Anterior cingulate cortex (tissue), 58 donors: ENCODE results near the gene RNF213.
"Not testable (repeated sequence)": the region's sequence is repeated elsewhere in the genome, so short reads cannot be mapped to it uniquely, and the experiment has no call there.

Experiments used
- DNase-seq, 58 donors: peaks; one replicate each; lab custom pipeline; 2025; lab: John Stamatoyannopoulos, UW

The RNF213 gene

DNA sequence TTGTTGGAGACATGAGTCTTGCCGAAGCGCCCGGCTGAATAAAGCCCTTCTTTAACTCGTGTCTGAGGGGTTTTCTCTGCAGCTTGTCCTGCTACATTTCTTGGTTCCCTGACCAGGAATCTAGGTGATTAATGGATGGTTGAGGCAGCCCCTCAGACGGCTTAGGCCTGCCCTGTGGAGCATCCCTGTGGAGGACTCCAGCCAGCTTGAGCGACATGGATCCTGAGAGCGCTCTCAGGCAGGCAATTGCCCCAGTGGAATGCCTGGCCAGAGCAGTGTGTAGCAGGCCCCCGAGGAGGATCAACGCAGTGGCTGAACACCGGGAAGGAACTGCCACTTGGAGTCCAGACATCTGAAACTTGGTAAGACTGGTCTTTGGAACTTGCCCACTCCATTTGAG, 137.0 kb downstream of the RNF213 start:
- no peak for DNase-seq

DNA sequence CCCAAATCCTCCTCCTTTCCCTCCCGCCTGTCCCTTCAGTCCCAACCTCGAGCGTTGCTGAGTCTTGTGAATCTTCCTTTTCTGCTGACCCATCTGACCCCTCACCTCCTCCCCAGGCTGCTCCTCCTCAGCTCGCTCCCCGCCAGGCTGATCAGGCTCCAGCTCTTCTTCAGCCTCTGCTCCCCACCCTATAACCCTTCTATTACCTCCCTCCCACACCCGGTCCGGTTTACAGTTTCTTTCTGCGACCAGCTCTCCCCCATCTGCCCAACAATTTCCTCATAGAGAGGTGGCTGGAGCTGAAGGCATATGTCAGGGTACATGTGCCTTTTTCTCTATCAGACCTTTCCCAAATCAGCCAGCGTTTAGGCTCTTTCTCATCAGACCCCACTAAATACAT, 140.4 kb downstream of the RNF213 start:
- DNase-seq, result not testable (repeated sequence)

DNA sequence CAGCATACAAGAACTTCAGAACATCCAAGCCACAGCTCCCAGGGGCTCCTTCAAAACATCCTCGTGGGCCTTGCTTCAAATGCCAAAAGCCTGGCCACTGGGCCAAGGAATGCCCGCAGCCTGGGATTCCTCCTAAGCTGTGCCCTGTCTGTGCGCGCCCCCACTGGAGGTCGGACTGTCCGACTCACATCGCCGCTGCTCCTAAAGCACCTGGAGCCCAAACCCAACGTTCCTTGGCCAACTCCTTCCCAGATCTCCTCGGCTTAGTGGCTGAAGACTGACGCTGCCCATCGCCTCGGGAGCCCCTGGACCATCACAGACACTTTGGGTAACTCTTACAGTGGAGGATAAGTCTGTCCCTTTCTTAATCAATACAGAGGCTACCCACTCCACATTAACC, 141.4 kb downstream of the RNF213 start:
- not testable (repeated sequence) for DNase-seq

DNA sequence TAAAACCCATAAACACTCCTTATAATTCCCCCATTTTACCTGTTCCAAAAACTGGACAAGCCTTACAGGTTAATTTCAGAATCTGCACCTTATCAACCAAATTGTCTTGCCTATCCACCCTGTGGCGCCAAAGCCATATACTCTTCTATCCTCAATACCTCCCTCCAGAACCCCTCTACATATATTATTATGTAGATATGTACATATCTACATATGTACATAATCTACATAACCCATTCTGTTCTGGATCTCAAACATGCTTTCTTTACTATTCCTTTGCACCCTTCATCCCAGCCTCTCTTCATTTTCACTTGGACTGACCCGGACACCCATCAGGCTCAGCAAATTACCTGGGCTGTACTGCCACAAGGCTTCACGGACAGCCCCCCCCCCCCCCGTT, 142.3 kb downstream of the RNF213 start:
- DNase-seq, result no peak

DNA sequence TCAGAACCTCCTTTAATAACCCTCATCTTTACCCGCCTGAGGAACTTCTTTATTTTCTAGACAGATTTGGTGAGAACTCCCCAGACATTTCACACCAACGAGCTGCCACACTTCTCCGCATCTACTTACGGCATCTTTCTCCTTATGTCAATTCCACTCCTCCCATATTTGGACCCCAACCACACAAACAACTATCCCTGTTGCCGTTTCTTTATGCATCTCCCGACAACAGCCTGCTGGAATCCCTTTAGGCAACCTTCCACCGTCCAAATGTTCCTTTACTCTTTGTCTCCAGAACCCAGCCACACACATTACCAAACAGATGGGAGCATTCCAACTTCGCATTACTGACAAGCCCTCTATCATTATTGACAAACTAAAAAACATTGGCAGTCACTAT, 145.5 kb downstream of the RNF213 start:
- DNase-seq, result no peak

DNA sequence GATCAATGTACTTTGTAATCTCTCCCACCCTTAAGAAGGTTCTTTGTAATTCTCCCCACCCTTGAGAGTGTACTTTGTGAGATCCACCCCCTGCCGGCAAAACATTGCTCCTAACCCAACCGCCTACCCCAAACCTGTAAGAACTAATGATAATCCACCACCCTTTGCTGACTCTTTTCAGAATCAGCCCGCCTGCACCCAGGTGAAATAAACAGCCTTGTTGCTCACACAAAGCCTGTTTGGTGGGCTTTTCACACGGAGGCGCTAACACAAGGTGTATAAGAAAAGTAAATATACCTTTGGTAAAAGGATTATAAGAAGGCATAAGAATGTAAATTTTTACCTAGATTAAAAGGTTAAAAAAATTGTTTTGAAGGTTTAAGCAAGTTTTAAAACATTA, 147.3 kb downstream of the RNF213 start:
- not testable (repeated sequence) for DNase-seq

DNA sequence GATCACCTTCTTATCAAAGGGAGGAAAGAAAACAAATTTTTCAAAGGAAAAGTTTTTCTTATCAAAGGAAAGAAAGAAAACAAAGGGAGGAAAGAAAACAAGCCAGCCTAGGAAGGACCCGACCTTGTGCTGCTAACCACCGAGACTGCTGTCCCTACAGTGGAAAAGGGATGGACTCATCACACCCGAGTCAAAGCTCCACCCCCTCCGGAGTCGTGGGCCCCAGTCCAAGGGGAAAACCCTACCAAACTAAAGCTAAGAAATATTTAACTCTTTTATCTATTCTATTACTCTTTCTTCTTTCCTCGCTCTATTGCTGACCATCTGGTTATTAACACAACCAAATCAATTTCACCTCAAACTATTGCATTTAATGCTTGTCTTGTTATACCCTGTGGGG, 148.2 kb downstream of the RNF213 start:
- DNase-seq, result no peak

DNA sequence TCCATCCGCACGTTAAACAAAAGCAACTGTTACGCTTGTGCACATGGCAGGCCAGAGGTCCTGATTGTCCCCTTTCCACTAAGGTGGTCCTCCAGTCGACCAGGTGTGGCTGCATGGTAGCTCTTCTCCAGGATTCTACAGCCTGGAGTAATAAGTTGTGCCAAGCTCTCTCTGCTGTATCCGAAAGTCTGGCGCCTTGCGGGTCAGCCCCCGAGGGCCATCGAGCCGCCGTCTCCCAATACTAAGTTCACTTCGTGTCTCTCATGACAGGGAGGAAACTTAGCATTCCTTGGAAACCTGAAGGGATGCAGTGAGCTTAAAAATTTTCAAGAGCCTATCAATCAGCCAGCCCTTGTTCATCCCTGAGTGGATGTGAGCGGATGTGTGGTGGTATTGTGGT, 149.0 kb downstream of the RNF213 start:
- DNase-seq, result no peak

DNA sequence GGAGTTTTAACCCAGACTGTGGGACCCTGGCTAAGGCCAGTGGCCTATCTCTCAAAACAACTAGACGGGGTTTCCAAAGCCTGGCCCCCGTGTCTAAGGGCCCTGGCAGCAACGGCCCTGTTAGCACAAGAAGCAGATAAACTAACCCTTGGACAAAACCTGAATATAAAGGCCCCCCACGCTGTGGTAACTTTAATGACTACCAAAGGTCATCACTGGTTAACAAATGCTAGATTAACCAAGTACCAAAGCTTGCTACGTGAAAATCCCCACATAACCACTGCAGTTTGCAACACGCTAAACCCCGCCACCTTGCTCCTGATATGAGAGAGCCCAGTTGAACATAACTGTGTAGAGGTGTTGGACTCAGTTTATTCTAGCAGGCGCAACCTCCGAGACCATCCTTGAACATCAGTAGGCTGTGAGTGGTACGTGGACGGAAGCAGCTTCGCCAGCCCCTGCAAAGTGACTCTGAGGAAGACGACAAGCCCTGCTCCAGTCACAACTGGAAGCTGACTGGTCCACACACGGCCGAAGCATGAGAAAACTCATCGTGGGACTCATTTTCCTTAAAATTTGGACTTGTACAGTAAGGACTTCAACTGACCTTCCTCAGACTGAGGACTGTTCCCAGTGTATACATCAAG, 149.9 kb downstream of the RNF213 start:
- DNase-seq, result not testable (repeated sequence)

DNA sequence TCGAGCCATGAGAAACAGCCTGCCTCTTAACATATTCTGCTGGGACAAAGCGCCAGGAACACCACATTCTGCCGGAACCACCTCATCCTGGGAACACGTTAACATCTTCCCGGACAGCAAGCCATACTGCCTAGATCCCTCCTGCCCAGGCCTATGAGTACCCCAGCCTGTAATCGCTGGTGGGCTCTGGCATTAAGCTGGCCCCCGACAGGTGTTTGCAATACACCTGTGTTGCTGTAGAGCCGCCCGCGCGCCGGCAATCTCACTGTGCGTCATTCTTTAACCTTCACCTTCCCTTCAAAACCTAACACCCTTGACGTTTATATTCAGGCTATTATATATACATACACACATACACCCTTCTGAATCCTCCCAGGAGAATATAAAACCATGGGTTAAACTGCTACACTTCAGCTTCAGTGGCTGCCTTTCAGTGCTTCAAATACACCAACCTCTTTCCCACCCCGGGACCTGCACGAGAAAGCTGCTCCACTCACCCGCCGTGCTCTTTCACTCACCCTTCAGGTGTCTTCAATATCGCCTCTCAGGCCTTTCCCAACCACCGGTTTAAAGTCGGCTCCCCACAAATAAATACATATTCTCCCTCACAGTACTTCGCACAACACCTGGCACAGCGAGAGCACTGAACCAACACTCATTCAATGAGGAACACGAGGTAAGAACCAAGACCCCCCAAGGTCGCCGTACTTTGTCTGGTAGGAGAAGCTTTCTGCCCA, 153.3 kb downstream of the RNF213 start:
- no peak for DNase-seq

DNA sequence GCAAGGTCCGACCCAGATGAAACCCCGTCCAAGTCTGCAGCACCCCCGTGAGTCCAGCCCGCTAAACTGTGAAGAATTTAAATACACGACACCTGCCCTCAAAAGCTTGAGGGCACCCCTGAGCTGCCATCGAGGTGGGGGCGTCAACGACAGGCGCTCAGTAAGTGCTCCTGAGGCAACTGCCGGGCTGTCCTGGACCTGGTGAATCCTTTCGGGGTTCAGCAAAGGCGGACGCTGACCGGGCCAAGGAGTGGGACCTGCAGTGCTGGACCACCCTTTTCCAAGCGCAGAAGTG, 153.8 kb downstream of the RNF213 start:
- no peak for DNase-seq

DNA sequence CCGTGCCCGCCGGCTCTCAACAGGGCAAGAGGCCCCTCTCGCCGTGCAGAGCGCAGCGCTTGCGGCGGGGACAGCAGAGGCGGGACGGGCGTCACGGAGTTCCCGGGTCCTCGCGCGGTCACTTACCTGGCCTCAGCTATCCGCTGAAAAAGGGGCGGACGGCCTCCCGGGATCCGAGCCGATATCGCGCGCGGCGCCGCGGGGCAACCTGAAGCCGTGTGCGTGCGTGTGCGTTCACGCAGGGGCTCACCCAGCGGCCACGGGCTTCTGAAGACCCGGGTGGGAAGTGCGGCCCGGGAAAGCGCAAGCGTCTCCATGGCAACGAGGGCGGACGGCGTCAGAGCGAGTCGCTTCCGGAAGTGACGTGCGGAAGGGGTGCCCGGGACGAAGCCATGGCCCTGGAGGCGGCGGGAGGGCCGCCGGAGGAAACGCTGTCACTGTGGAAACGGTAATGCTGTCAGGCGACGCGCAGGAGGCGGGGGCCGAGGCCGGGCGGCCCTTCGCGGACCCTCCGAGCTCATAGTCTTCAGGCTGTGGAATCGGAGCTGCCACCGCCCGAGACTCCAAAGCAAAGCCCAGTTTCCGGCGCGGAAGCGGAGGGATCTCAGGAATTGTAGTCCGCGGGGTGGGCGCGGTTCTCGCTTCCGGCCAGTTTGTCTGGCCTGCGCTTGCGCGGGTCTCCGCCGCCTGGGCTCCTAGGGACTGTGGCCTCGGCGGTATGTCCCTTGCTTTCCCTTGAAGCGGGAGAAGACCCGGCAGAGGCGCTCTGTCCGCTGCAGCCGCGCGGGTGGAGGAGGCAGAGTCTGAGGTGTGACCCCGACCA, 154.4 kb downstream of the RNF213 start, which contains the start of gene ENDOV:
Gene ENDOV (plus strand): TSS at position 365 of the 823 bp plus-strand sequence. CDS start 28 bp downstream, at position 393.
- DNase-seq, result peak; percentile 65 to 99 (median 93)

DNA sequence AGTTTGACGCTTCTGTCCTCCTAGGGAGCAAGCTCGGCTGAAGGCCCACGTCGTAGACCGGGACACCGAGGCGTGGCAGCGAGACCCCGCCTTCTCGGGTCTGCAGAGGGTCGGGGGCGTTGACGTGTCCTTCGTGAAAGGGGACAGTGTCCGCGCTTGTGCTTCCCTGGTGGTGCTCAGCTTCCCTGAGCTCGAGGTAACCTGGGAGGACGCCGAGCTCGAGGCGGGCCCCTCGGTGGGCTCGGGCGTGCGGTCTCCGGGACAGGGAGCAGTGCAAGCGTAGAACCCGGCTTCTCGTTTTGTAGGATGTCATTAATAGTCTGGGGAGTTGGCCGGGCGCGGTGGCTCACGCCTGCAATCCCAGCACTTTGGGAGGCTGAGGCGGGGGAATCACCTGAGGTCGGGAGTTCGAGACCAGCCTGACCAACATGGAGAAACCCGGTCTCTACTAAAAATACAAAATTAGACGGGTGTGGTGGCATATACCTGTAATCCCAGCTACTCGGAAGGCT, 155.0 kb downstream of the RNF213 start:
- DNase-seq, result peak in 1 of 58 donors; percentile 48

DNA sequence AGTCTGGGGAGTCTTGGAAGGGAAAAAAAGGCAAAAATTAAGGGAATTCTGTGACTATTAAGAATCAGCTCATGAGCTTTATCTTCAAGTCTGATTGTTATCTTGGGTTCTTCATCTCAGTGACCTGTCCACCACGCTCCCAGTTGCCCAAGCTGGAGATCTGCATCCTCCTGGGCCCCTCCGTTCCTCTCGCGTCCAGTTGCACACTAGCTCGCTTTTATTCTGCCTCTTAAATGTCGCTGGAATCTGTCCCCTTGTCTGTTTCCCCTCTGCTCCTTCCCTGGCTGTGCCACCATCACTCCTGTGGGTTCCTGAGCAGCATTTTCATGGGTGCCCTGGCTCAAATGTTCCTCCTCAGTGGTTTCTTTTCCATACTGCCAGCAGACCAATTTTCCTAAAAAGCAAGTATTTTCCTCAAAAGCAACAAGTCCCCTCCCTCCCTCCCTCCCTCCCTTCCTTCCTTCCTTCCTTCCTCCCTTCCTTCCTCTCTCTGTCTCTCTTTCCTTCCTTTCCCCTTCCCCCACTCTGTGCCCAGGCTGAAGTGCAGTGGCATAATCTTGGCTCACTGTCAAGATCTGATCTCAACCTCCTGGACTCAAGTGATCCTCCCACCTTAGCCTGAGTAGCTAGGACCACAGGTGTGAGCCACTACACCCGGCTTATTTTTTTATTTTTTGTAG, 155.7 kb downstream of the RNF213 start:
- no peak for DNase-seq

DNA sequence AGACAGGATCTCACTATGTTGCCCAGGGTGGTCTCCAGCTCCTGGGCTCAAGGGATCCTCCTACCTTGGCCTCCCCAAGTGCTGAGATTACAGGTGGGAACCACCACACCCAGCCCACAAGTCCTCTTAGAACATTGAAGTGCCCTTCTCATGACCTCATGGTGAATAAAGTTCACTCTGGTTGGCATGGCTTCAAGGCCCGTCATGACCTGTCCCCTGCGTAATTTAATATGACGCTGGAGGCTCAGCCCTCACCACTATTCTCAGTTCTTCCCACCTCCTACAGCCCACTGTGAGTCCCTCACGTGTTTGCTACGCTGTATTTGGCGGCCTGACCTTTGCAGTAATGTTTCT, 156.3 kb downstream of the RNF213 start:
- no peak for DNase-seq

DNA sequence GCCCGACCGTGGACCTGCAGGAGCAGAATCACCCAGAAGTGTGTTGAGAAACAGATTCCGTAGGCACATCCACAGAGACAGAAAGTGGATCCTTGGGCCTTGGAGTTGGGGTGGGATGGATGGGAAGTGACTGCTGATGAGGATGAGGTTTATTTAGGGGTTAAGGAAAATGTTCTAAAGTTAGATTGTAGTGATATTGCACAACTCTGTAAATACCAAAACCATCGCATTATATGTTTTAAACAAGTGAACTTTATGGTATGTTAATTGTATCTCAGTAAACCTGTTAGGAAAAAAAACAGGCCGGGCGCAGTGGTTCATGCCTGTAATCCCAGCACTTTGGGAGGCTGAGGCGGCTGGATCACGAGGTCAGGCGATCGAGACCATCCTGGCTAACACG, 157.9 kb downstream of the RNF213 start:
- no peak for DNase-seq

DNA sequence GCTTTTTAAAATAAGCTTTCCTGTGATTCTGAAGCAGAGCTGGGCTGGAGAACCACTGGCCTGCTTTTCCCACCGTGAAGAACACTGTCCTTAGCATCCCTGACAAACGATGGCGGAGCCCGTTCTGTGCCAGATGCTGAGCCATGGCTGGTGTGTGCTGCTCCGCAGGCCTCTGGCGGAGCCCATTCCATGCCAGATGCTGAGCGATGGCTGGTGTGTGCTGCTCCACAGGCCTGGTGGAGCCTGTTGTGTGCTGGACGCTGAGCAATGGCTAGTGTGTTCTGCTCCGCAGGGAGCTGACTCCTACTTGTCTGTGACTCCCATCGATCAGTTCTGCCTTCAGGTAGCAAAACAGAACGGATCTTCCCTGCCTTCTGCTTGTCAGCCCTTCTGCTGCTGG, 158.6 kb downstream of the RNF213 start:
- no peak for DNase-seq

DNA sequence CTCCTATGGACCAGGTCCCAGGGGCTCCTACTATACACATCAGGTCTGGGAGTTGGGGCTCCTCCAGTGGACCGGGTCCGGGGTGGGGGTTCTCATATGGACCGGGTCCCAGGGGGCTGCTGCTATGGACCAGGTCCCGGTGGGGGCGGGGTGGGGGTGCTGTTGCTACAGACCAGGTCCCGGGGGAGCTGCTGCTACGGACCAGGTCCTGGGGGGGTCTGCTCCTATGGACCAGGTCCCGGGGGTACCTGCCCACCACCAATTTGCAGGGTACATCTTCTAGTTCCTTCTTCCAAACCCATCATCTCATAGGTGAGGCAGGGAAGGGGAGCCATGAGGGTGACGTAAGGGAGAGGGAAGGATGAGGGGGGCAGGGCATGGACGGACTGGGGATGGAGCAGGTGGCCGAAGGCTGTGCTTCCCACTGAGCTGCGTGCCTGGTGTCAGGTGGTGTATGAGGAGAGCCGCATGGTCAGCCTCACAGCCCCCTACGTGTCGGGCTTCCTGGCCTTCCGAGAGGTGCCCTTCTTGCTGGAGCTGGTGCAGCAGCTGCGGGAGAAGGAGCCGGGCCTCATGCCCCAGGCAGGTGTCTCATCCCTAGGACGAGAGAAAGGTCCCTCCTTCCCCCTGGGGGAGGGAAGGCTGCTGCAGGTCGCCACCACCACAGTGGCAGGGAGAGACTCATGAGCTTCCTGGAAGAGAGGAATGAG, 160.9 kb downstream of the RNF213 start:
- no peak for DNase-seq

DNA sequence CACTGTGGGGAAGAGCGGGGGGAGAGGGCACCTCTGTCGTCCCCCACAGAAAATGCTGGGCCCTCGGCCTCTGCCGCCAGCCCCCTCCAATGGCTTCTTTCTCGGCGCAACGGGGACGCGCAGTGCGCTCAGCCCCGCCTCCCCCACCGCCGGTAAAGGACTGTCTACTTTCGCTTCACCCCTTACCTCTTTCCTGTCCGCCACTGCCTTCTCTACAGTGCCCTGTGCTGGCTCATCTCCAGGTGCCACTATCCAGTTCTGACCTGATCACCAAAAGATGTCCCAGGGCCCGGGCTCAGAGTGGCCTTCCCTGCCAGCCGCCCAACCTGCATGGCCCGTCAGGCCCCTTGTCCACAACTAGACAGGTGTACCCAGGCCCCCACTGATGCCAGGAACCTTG, 161.6 kb downstream of the RNF213 start:
- no peak for DNase-seq

DNA sequence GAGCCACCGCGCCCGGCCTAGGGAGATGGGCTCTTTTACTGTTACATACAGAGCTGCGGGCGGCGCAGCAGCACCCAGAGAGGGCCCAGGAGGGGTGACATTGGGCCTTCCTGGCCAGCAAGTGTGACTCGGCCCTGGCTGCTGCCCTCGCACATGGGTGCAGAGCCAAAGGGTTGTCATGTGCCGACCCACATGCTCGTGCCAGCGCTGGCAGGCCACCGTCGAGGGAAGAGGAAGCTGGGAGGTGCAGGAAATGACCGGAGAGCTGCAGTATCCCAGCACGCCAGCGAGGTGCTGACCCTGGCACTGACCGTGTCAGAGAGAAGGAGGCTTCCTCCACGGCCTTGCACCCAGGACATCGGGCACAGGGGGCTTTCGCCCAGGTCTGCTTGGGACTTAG, 162.3 kb downstream of the RNF213 start:
- peak in 1 of 58 donors; percentile 18 for DNase-seq
